ENCODE results near the gene ADGRD1.

DNA sequence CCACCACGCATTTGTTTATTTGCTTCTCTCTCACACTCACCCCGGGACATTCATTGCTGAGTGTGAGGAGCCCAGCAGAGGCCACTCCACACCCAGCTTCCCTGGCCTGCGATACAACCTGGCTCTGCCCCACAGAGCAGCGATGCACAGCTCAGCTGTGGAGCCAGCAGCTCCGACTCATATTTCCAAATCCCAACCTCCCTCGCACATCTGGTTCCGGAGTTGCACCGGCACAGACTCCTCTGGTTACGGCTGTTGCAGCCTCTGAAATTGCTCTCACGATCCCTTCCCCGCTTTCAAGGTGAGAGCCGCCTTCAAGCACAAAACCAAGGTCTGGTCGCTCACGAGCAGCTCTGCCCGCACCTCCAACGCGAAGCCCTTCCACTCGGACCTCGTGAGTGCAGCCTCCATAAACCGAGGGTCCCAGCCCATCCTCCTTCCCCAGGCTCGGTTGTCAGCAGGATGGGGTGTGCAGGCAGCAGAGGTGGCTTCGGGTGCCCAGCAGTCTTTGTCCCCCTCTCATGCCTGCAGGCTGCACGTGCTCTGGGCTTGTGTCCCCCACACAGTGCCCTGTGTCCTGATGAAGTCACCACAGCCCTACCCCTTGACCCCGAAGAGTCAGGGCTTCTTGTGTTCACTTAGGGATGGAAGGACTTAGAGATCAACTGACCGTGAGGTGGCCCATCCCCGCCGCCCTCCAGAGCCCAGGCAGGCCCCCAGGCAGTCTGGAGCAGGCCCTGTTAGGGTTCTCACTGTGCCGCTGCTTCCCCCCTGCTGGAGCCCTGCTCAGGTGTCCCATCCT, 184.3 kb downstream of the ADGRD1 start:
- TF ChIP-seq, protein P1, sequence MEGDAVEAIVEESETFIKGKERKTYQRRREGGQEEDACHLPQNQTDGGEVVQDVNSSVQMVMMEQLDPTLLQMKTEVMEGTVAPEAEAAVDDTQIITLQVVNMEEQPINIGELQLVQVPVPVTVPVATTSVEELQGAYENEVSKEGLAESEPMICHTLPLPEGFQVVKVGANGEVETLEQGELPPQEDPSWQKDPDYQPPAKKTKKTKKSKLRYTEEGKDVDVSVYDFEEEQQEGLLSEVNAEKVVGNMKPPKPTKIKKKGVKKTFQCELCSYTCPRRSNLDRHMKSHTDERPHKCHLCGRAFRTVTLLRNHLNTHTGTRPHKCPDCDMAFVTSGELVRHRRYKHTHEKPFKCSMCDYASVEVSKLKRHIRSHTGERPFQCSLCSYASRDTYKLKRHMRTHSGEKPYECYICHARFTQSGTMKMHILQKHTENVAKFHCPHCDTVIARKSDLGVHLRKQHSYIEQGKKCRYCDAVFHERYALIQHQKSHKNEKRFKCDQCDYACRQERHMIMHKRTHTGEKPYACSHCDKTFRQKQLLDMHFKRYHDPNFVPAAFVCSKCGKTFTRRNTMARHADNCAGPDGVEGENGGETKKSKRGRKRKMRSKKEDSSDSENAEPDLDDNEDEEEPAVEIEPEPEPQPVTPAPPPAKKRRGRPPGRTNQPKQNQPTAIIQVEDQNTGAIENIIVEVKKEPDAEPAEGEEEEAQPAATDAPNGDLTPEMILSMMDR (IDR thresholded peaks at IDR 0.05; ENCODE audit: low read depth, low read length, poor library complexity, severe bottlenecking), result no peak
- no peak for TF ChIP-seq EZH2phosphoT487 (IDR thresholded peaks at IDR 0.05; ENCODE audit: borderline replicate concordance, low read length)
